CD4-positive, alpha-beta memory T cell (primary cell): ENCODE data around the gene FBXL19. TPM values are rescaled to one million over a fixed set of nuclear protein-coding genes. Genes with fewer than 3 reads are reported as not detected.

Experiments used
- CTCF ChIA-PET: fragments of 350-600 bp; sonication (Branson Sonifier 250); formaldehyde crosslinking; loops from one replicate; lab custom pipeline; 2021; ENCODE audit warnings: inconsistent platforms; ENCODE audit not compliant: partially characterized antibody; lab: Charles Lee
- POLR2A ChIA-PET: fragments of 350-600 bp; sonication (Branson Sonifier 250); formaldehyde crosslinking; loops from one replicate; lab custom pipeline; 2021; ENCODE audit not compliant: partially characterized antibody; lab: Charles Lee
- DNase-seq, 5 donors: peaks; one replicate each; pipeline versions ENCODE4 v3.0.0 to v3.0.0-alpha.2; 2020 to 2022; ENCODE audit warnings: mixed read lengths in 1 of 5
- H3K27ac ChIP-seq: one replicate; pipeline ENCODE4 v1.7.0; 2013; ENCODE audit warnings: low read depth, low read length
- H3K27me3 ChIP-seq: 2 replicates; pipeline ENCODE4 v1.7.0; 2013; ENCODE audit warnings: mild to moderate bottlenecking, low read length, moderate library complexity; ENCODE audit not compliant: insufficient read depth
- H3K36me3 ChIP-seq: 2 replicates; pipeline ENCODE4 v1.7.0; 2013; ENCODE audit warnings: mild to moderate bottlenecking, low read length, moderate library complexity; ENCODE audit not compliant: insufficient read depth
- H3K4me1 ChIP-seq: 2 replicates; pipeline ENCODE4 v1.7.0; 2013; ENCODE audit warnings: mild to moderate bottlenecking, low read length, moderate library complexity; ENCODE audit not compliant: insufficient read depth
- H3K4me3 ChIP-seq, 2 donors: one replicate each; pipeline ENCODE4 v1.7.0; 2013; ENCODE audit warnings: low read length in 2 of 2, mild to moderate bottlenecking in 1 of 2
- H3K9me3 ChIP-seq, 2 donors: one replicate each; pipeline ENCODE4 v1.7.0; 2013; ENCODE audit warnings: low read length in 2 of 2, control low read depth in 1 of 2; ENCODE audit not compliant: control insufficient read depth in 1 of 2
- H3K27ac Mint-ChIP-seq, 7 donors: one replicate each; pipeline ENCODE4 v1.8.0; 2020 to 2021; ENCODE audit warnings: mixed read lengths in 7 of 7, mild to moderate bottlenecking in 6 of 7, inconsistent platforms in 3 of 7, moderate library complexity in 3 of 7
- H3K27me3 Mint-ChIP-seq, 2 donors: one replicate each; pipeline ENCODE4 v1.8.0; 2020 to 2021; ENCODE audit warnings: mixed read lengths in 2 of 2
- H3K36me3 Mint-ChIP-seq, 2 donors: one replicate each; pipeline ENCODE4 v1.8.0; 2020 to 2021; ENCODE audit warnings: mixed read lengths in 2 of 2, inconsistent platforms in 1 of 2, mild to moderate bottlenecking in 1 of 2
- H3K4me1 Mint-ChIP-seq, 4 donors: one replicate each; pipeline ENCODE4 v1.8.0; 2020 to 2021; ENCODE audit warnings: mixed read lengths in 4 of 4, mild to moderate bottlenecking in 1 of 4
- H3K4me3 Mint-ChIP-seq, 8 donors: one replicate each; pipeline ENCODE4 v1.8.0; 2020 to 2021; ENCODE audit warnings: mixed read lengths in 8 of 8, mild to moderate bottlenecking in 7 of 8, moderate library complexity in 6 of 8, inconsistent platforms in 3 of 8
- H3K9me3 Mint-ChIP-seq, 8 donors: one replicate each; pipeline ENCODE4 v1.8.0; 2020 to 2021; ENCODE audit warnings: mixed read lengths in 8 of 8, mild to moderate bottlenecking in 5 of 8, inconsistent platforms in 3 of 8, moderate library complexity in 1 of 8
- intact Hi-C: fragments of 100-400 bp; cut with micrococcal nuclease; formaldehyde crosslinking; loops from one replicate; pipeline ENCODE4 v1.15.1; 2023
- polyA plus RNA-seq, 2 donors: library from polyadenylated mRNA; unstranded; fragments of 300-500 nt; fragmentation: Illumina TruSeq; gene quantifications; one replicate each; pipeline ENCODE4 v1.2.3, GENCODE V29; 2021
- total RNA-seq, 2 experiments: library from RNA; stranded (reverse); gene quantifications; one replicate each; pipeline ENCODE4 v1.2.3, GENCODE V29; 2021

The FBXL19 gene
- total and polyA plus RNA-seq, 4 experiments from 2014 or later: 0.16 to 15.8 (median 15.6) TPM; not detected in 1

DNA sequence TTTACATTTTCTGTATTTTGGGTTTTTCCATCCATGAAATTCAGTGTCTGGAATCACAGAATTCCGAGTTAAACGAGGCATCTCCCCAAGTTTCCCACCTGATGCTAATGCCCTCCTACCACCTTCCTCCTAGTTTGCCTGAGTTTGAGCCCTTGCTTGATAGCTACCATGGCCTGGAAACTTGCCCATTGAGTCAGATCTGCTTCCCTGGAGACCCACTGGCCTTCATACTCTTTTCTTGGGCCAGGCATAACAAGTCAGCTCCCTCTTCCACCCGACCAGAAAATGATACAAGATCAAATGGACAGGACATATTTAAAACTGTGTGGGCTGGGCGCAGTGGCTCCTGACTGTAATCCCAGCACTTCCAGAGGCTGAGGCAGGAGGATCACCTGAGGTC is 44.4 kb downstream of the FBXL19 start:
- intact Hi-C loops: no loop called here
- Mint-ChIP-seq H3K36me3 (peaks cover 56 to 70% of the 10 kb centered on the region in 2 donors), H3K9me3 (peaks cover 0 to 2% (median 0%) of the 10 kb centered on the region in 8 donors), H3K4me3 (peak overlapping the region in 1 of 8 donors; percentile 63), H3K4me1 (peaks cover 0 to 7% (median 4%) of the 10 kb centered on the region in 4 donors), H3K27ac (peak overlapping the region in 1 of 7 donors; percentile 44), H3K27me3 (no peaks in the 10 kb centered on the region)
- Histone ChIP-seq H3K36me3 (peaks cover 68% of the 10 kb centered on the region), H3K27me3 (no peaks in the 10 kb centered on the region), H3K4me1 (no peaks in the 10 kb centered on the region), H3K4me3 (no peak overlapping the region), H3K9me3 (no peaks in the 10 kb centered on the region), H3K27ac (no peak overlapping the region)
- DNase-seq: peak in 1 of 5 donors; percentile 6
- CTCF ChIA-PET: no interaction called here
- POLR2A ChIA-PET: interaction anchor here (1.4 kb wide), 1 partner anchor 18 kb away, joined by 3 read pairs; no protein-coding TSS in a partner anchor

DNA sequence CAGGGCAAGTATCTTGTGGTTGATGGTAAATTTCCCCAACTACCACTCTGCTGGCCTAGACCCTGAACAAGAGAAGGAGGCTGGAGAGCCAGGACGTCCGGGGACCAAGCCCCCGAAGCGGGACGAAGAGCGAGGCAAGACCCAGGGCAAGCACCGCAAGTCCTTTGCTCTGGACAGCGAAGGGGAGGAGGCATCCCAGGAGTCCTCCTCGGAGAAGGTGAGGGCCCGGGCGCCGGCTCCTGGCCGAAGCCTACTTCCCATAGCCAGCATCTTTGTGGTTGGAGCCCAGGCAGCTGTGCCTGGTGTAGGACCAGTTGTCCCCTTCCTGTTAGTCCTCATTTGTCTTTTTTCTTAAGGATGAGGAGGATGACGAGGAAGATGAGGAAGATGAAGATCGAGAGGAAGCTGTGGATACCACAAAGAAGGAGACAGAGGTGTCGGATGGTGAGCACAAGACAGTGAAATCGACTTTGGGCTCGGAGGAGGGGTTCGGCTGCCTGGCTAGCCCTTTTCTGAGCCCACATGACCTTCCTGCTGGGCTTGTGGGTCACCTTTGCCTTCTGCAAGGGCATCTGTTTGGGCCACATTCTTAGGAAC is 46.0 kb downstream of the FBXL19 start:
- peaks cover 73% of the 10 kb centered on the region for H3K36me3 ChIP-seq
- H3K27me3 ChIP-seq: no peaks in the 10 kb centered on the region
- intact Hi-C loops: no loop called here
- peak overlapping the region in 1 of 8 donors; percentile 59 for H3K4me3 Mint-ChIP-seq
- no peak overlapping the region for H3K27ac ChIP-seq
- peak in 1 of 5 donors; percentile 9 for DNase-seq
- ChIA-PET CTCF (interaction anchor here (1.6 kb wide), 1 partner anchor 15 kb away, joined by 4 read pairs; the partner anchor contains the start of gene HSD3B7), POLR2A (interaction anchor here (1.1 to 1.5 kb wide), 3 partner anchors 9 to 19 kb away, joined by 3 to 4 read pairs (median 3); partner anchors contain the start of gene SETD1A)
- no peaks in the 10 kb centered on the region for H3K4me1 ChIP-seq
- peaks cover 58 to 72% of the 10 kb centered on the region in 2 donors for H3K36me3 Mint-ChIP-seq
- no peak overlapping the region for H3K4me3 ChIP-seq
- peaks cover 0 to 11% (median 3%) of the 10 kb centered on the region in 4 donors for H3K4me1 Mint-ChIP-seq
- H3K27ac Mint-ChIP-seq: peak overlapping the region in 1 of 7 donors; percentile 70
- no peaks in the 10 kb centered on the region for H3K9me3 ChIP-seq
- peaks cover 0 to 2% (median 0%) of the 10 kb centered on the region in 8 donors for H3K9me3 Mint-ChIP-seq
- no peaks in the 10 kb centered on the region for H3K27me3 Mint-ChIP-seq

DNA sequence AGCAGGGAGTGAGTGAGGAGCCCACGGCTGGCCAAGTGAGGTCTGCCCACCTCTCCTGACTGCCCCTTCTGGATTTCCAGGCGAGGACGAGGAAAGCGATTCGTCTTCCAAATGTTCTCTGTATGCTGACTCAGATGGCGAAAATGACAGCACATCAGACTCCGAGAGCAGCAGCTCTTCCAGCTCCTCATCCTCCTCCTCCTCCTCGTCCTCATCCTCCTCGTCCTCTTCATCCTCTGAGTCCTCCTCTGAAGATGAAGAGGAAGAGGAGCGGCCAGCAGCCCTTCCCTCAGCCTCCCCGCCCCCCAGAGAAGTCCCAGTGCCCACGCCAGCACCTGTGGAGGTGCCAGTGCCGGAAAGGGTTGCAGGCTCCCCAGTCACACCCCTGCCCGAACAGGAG is 47.9 kb downstream of the FBXL19 start:
- H3K36me3 Mint-ChIP-seq: peaks cover 59 to 71% of the 10 kb centered on the region in 2 donors
- no peaks in the 10 kb centered on the region for H3K4me1 ChIP-seq
- H3K27me3 Mint-ChIP-seq: no peaks in the 10 kb centered on the region
- H3K27me3 ChIP-seq: no peaks in the 10 kb centered on the region
- CTCF ChIA-PET: interaction anchor here (1.6 kb wide), 1 partner anchor 13 kb away, joined by 4 read pairs; the partner anchor contains the start of gene HSD3B7
- H3K4me1 Mint-ChIP-seq: peaks cover 0 to 12% (median 3%) of the 10 kb centered on the region in 4 donors
- no peak overlapping the region for H3K4me3 ChIP-seq
- DNase-seq: no peak
- no peaks in the 10 kb centered on the region for H3K9me3 Mint-ChIP-seq
- no peaks in the 10 kb centered on the region for H3K9me3 ChIP-seq
- intact Hi-C loops: no loop called here
- no peak overlapping the region for H3K27ac ChIP-seq
- POLR2A ChIA-PET: no interaction called here
- peaks cover 68% of the 10 kb centered on the region for H3K36me3 ChIP-seq
- H3K4me3 Mint-ChIP-seq: no peak overlapping the region
- H3K27ac Mint-ChIP-seq: peak overlapping the region in 1 of 7 donors; percentile 30

DNA sequence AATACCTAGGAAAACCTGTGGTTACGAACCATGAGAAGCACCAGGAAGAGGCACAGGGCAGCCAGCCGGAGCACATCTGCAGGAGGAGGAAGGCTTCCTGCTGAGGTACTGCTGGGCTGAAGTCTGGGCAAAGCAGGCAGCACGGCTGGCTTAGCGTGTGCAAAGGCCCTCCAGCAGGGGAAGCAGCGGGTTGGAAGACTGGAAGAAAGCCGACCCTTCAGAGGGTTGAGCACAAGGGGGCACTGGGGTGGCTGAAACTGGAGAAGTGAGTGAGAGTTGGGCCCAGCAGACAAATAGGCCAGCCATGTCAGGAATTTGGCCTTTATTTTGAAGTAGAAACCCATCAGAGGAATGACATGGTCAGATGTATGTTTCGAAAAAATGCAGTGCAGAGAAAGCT is 49.5 kb downstream of the FBXL19 start:
- no peak overlapping the region for H3K4me3 ChIP-seq
- intact Hi-C loops: no loop called here
- no peak for DNase-seq
- Mint-ChIP-seq H3K27me3 (no peaks in the 10 kb centered on the region), H3K9me3 (no peaks in the 10 kb centered on the region), H3K36me3 (peaks cover 57 to 71% of the 10 kb centered on the region in 2 donors), H3K4me1 (peaks cover 0 to 14% (median 3%) of the 10 kb centered on the region in 4 donors), H3K27ac (peak overlapping the region in 3 of 7 donors; percentile 40 to 81 (median 46)), H3K4me3 (no peak overlapping the region)
- H3K4me1 ChIP-seq: no peaks in the 10 kb centered on the region
- H3K27ac ChIP-seq: no peak overlapping the region
- CTCF ChIA-PET: interaction anchor here (1.0 kb wide), 1 partner anchor 19 kb away, joined by 3 read pairs; no protein-coding TSS in a partner anchor
- no peaks in the 10 kb centered on the region for H3K27me3 ChIP-seq
- H3K9me3 ChIP-seq: no peaks in the 10 kb centered on the region
- POLR2A ChIA-PET: no interaction called here
- peaks cover 70% of the 10 kb centered on the region for H3K36me3 ChIP-seq

DNA sequence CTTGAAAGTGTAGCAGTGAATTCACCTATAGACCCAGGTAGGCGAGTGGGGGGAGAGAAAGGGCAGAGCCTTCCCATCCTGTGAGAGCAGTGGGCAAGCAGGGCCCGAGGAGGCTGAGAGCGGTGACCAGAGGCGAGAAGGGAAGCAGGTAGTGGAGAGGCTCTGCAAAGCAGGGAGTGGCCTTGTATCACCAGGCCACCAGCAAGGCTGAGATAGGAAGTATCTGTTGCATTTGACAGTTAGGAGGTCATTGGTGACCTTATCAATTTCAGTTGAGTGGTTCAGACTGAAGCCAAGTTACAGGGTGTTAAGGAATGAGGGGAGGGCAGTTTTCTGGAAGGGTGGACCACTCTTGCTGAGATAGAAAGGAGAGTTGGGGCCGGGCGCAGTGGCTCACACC is 51.0 kb downstream of the FBXL19 start:
- Mint-ChIP-seq H3K27ac (peak overlapping the region in 1 of 7 donors; percentile 59), H3K4me3 (no peak overlapping the region), H3K9me3 (no peaks in the 10 kb centered on the region), H3K27me3 (no peaks in the 10 kb centered on the region), H3K4me1 (peaks cover 0 to 13% (median 3%) of the 10 kb centered on the region in 4 donors), H3K36me3 (peaks cover 54 to 72% of the 10 kb centered on the region in 2 donors)
- intact Hi-C loops: no loop called here
- ChIA-PET POLR2A (no interaction called here), CTCF (no interaction called here)
- Histone ChIP-seq H3K4me1 (no peaks in the 10 kb centered on the region), H3K36me3 (peaks cover 70% of the 10 kb centered on the region), H3K9me3 (no peaks in the 10 kb centered on the region), H3K27ac (no peak overlapping the region), H3K4me3 (no peak overlapping the region), H3K27me3 (no peaks in the 10 kb centered on the region)
- DNase-seq: peak in 1 of 5 donors; percentile 4

DNA sequence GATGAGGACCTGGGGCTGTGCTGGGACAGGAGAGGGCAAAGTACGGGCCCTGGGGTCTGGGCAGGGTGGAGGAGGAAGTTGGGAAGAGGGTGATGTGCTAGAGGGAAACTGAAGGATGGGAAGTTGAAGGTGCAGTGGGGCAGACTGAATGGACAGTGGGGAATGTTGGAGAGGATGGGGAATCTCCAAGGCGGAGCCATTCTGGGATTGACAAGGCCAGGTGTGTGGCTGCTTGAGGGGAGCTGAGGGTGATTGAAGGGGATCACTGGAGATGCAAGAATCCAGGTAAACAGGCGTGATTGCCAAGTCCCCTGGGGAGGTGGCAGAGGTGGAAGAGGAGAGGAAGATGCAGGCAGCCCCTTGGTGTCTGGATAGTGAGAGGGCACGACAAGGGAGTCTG is 53.1 kb downstream of the FBXL19 start:
- Histone ChIP-seq H3K4me3 (no peak overlapping the region), H3K36me3 (peaks cover 58% of the 10 kb centered on the region), H3K9me3 (no peaks in the 10 kb centered on the region), H3K27me3 (no peaks in the 10 kb centered on the region), H3K27ac (no peak overlapping the region), H3K4me1 (no peaks in the 10 kb centered on the region)
- H3K36me3 Mint-ChIP-seq: peaks cover 39 to 66% of the 10 kb centered on the region in 2 donors
- CTCF ChIA-PET: no interaction called here
- intact Hi-C loops: no loop called here
- no peaks in the 10 kb centered on the region for H3K9me3 Mint-ChIP-seq
- H3K27me3 Mint-ChIP-seq: no peaks in the 10 kb centered on the region
- POLR2A ChIA-PET: no interaction called here
- H3K27ac Mint-ChIP-seq: peak overlapping the region in 3 of 7 donors; percentile 55 to 61 (median 61)
- H3K4me3 Mint-ChIP-seq: no peak overlapping the region
- DNase-seq: no peak
- peaks cover 0 to 13% (median 0%) of the 10 kb centered on the region in 4 donors for H3K4me1 Mint-ChIP-seq

DNA sequence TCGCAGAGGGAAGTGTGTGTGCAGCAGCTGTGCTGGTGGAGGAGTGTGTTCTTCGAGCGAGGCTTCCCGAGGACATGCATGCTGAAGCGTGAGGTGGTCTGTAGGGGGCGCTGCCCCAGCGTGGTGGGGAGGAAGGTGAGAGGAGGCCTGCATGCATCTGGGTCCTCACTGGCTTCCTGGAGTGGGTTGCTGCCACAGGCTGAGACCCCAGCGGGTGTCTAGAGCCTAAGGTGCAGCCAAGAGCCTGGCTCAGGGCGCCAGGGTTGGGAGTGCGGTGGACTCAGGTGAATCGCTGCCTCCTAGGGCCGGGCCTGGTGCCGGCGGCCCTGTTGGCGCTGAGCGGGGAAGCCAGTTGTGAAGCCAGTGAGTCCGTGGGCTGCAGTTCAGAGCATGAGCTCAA is 54.1 kb downstream of the FBXL19 start:
- ChIA-PET POLR2A (interaction anchor here (1.6 kb wide), 1 partner anchor 8 kb away, joined by 4 read pairs; no protein-coding TSS in a partner anchor), CTCF (interaction anchor here (0.7 kb wide), 1 partner anchor 409 kb away, joined by 3 read pairs; no protein-coding TSS in a partner anchor)
- Histone ChIP-seq H3K4me1 (no peaks in the 10 kb centered on the region), H3K4me3 (no peak overlapping the region), H3K27me3 (no peaks in the 10 kb centered on the region), H3K36me3 (peaks cover 49% of the 10 kb centered on the region), H3K9me3 (no peaks in the 10 kb centered on the region), H3K27ac (no peak overlapping the region)
- peaks cover 31 to 64% of the 10 kb centered on the region in 2 donors for H3K36me3 Mint-ChIP-seq
- H3K27me3 Mint-ChIP-seq: no peaks in the 10 kb centered on the region
- H3K4me1 Mint-ChIP-seq: peaks cover 0 to 12% (median under 1%) of the 10 kb centered on the region in 4 donors
- no peaks in the 10 kb centered on the region for H3K9me3 Mint-ChIP-seq
- DNase-seq: peak in 3 of 5 donors; percentile 14 to 27 (median 14)
- intact Hi-C loops: no loop called here
- peak overlapping the region in 1 of 7 donors; percentile 16 for H3K27ac Mint-ChIP-seq
- H3K4me3 Mint-ChIP-seq: no peak overlapping the region
